Lower lobe of right lung (tissue), 2 donors: Measurements from ENCODE around the gene UBE2S. TPM values are rescaled to one million over a fixed set of nuclear protein-coding genes. Genes with fewer than 3 reads are reported as not detected.
"Not testable (repeated sequence)": the region's sequence is repeated elsewhere in the genome, so short reads cannot be mapped to it uniquely, and the experiment has no call there.

ENCODE experiments used
- ATAC-seq, 2 donors: fragments of 200-7000 bp; cut with Tn5 transposase; one replicate each; pipeline ENCODE4 v1.9.1; 2020 to 2022; ENCODE audit warnings: mild to moderate bottlenecking in 2 of 2, moderate library complexity in 2 of 2
- DNase-seq: peaks from one replicate; pipeline ENCODE4 v3.0.0-alpha.2; 2020
- H3K27ac ChIP-seq: fragments of 200-600 bp; one replicate; pipeline ENCODE4 v1.8.0; 2022
- H3K27me3 ChIP-seq: fragments of 200-600 bp; one replicate; pipeline ENCODE4 v1.8.0; 2022; ENCODE audit warnings: low read depth
- H3K36me3 ChIP-seq: fragments of 200-600 bp; one replicate; pipeline ENCODE4 v1.8.0; 2022; ENCODE audit warnings: mild to moderate bottlenecking
- H3K4me1 ChIP-seq: fragments of 200-600 bp; one replicate; pipeline ENCODE4 v1.8.0; 2022
- H3K4me3 ChIP-seq: fragments of 200-600 bp; one replicate; pipeline ENCODE4 v1.8.0; 2022; ENCODE audit warnings: mild to moderate bottlenecking
- H3K9me3 ChIP-seq: fragments of 200-600 bp; one replicate; pipeline ENCODE4 v1.8.0; 2022
- CTCF ChIP-seq: fragments of 200-600 bp; IDR thresholded peaks from one replicate; pipeline ENCODE4 v1.8.0; 2022; ENCODE audit warnings: antibody characterized with exemption, mild to moderate bottlenecking
- intact Hi-C: fragments of 100-400 bp; cut with DNase I; formaldehyde crosslinking; loops from one replicate; pipeline ENCODE4 v1.11.0; 2022
- total RNA-seq: library from RNA; stranded (reverse); fragmentation: NEBNext Ultra II Directional; extraction: Animal tissue kit (Norgen Biotek cat#: 25700); gene quantifications from one replicate; pipeline ENCODE4 v1.2.1, GENCODE V29; 2021
- donor health status: DM: no; HTN: yes; CAD: no; lungs with severe emphysema.

The UBE2S gene
- total RNA-seq, 1 donor from 2014 or later, result 18.6 TPM

GRCh38 chr19:55407800-55408532, 378 bp upstream of the UBE2S start:
- H3K4me3 ChIP-seq, result peak overlapping the region; percentile 94
- ATAC-seq (peak; percentile 97 to 98), DNase-seq (peak; percentile 99)
- no peak for TF ChIP-seq CTCF
- intact Hi-C loops, result no loop called here
- H3K36me3 ChIP-seq, result peaks cover 31% of the 10 kb centered on the region
- peaks cover 14% of the 10 kb centered on the region for H3K4me1 ChIP-seq
- no peaks in the 10 kb centered on the region for H3K9me3 ChIP-seq
- H3K27ac ChIP-seq, result peak overlapping the region; percentile 93
- no peaks in the 10 kb centered on the region for H3K27me3 ChIP-seq

GRCh38 chr19:55406826-55407549, 600 bp downstream of the UBE2S start:
- H3K9me3 ChIP-seq, result no peaks in the 10 kb centered on the region
- no peaks in the 10 kb centered on the region for H3K27me3 ChIP-seq
- DNase-seq, result no peak
- ATAC-seq, result peak; percentile 1 to 40
- peak overlapping the region; percentile 93 for H3K27ac ChIP-seq
- intact Hi-C loops, result no loop called here
- H3K4me1 ChIP-seq, result peaks cover 14% of the 10 kb centered on the region
- peak overlapping the region; percentile 94 for H3K4me3 ChIP-seq
- TF ChIP-seq CTCF, result no peak
- H3K36me3 ChIP-seq, result peaks cover 41% of the 10 kb centered on the region

GRCh38 chr19:55406091-55406825, 1.3 kb downstream of the UBE2S start:
- no peak for DNase-seq
- intact Hi-C loops, result no loop called here
- peaks cover 46% of the 10 kb centered on the region for H3K36me3 ChIP-seq
- no peak for TF ChIP-seq CTCF
- no peak overlapping the region for H3K27ac ChIP-seq
- no peaks in the 10 kb centered on the region for H3K27me3 ChIP-seq
- H3K4me3 ChIP-seq, result peak overlapping the region; percentile 94
- H3K9me3 ChIP-seq, result no peaks in the 10 kb centered on the region
- H3K4me1 ChIP-seq, result peaks cover 14% of the 10 kb centered on the region
- no peak for ATAC-seq

GRCh38 chr19:55405638-55406037, 1.9 kb downstream of the UBE2S start:
- Histone ChIP-seq H3K4me3 (no peak overlapping the region), H3K27me3 (no peaks in the 10 kb centered on the region), H3K4me1 (peaks cover 14% of the 10 kb centered on the region), H3K9me3 (no peaks in the 10 kb centered on the region), H3K36me3 (peaks cover 51% of the 10 kb centered on the region), H3K27ac (no peak overlapping the region)
- ATAC-seq (no peak), DNase-seq (no peak)
- intact Hi-C loops, result no loop called here
- TF ChIP-seq CTCF, result no peak

GRCh38 chr19:55402509-55402908, 5.1 kb downstream of the UBE2S start:
- DNase-seq, result no peak
- intact Hi-C loops, result no loop called here
- peaks cover 14% of the 10 kb centered on the region for H3K4me1 ChIP-seq
- ATAC-seq, result no peak
- peaks cover 58% of the 10 kb centered on the region for H3K36me3 ChIP-seq
- H3K4me3 ChIP-seq, result no peak overlapping the region
- H3K27me3 ChIP-seq, result no peaks in the 10 kb centered on the region
- no peak for TF ChIP-seq CTCF
- no peak overlapping the region for H3K27ac ChIP-seq
- H3K9me3 ChIP-seq, result no peaks in the 10 kb centered on the region

GRCh38 chr19:55401390-55401789, 6.2 kb downstream of the UBE2S start:
- H3K9me3 ChIP-seq, intact Hi-C loops, ATAC-seq, H3K4me3 ChIP-seq, H3K27ac ChIP-seq, H3K27me3 ChIP-seq, H3K4me1 ChIP-seq, DNase-seq: not testable (repeated sequence)
- H3K36me3 ChIP-seq, result peaks cover 57% of the 10 kb centered on the region
